NCI-H1694 (cell line): ENCODE results near the gene PHACTR4.
"Not testable (repeated sequence)": the region's sequence is repeated elsewhere in the genome, so short reads cannot be mapped to it uniquely, and the experiment has no call there.

Experiments
- DNase-seq: peaks from one replicate; lab custom pipeline; 2025; lab: John Stamatoyannopoulos, UW

PHACTR4 gene

DNA sequence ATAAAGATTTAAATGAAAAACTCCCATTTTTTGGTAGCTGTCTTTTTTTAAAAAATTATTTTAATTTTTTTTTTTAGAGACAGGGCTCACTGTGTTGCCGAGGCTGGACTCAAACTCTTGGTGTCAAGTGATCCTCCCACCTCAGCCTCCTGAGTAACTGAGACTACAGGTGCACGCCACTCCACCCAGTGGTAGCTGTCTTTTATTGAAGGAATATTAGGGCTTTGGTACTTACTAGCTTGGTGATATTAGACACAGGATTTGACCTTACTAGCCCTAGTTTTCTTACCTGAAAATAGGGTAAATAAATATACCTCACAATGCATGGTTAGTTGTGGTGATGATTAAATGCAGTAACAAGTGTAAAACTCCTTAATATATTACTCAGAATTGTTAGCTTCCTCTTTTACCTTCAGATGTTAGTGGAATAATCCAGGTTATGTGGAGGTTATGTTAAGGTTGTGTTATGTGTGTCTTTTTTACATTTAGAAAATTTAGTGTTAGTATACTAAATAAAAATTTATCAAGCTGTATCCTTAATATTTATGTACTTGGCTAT lies 66.8 kb downstream of the PHACTR4 start:
- DNase-seq: no peak

DNA sequence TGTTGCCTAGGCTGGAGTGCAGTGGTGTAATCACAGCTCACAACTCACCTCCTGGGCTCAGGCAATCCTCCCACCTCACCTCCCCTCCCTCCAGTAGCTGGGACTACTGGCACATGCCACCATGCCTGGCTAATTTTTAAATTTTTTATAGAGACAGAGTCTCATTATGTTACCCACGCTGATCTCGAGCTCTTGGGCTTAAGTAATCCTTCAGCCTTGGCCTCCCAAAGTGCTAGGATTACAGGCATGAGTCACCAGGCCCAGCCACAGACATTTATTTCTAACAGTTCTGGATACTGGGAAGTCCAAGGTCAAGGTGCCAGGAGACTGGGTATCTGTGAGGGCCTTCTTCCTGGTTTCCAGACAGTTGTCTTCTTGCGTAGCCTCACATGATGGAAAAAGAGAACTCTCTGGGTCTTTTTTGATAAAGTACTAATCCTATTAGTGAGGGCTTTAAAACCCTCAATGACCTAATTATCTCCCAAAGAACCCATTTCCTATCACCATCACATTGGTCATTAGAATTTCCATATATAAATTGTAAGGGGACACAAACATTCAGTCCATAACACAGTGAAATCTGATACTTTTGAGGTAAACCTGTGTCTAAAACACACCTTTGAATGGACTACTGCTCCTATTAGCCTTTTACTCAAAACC lies 67.9 kb downstream of the PHACTR4 start:
- no peak for DNase-seq

DNA sequence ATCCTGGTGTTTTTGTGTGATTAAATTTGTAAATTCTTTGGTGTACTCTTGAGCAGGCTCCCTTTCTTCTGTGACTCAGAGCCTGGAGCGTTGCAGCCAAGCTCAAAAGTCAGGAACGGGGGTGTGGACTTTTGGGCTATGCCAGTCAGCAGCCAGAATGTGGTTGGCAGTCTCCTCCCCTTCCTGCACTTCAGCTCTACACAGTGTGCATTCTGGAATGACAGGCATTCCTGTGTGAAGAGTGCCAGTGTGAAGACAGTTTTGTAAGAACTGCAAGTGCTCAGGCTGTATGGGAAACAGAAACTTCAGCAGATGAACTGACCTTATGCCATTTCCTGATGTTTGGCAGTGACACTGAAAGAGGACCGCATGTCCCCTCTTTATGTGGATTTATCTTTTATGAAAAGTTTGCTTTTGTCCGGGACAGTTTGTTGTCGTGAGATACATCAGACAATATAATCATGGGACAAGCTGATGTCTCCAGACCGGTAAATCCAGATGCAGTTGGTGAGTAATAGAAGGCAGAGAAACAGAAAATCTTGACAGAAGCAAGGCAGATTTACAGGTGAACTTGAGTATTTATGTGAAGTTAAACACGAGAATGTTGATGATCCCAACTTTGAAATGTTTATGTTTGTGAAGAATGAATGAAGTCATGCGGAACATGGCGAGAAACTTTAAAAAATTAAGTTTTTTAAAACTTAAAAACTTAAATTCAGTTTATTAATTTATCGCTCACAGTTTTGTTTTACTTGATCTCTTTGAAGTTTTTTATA lies 68.6 kb downstream of the PHACTR4 start:
- no peak for DNase-seq

- DNase-seq: no peak
Observed at GRCh38 chr1:28439320-28439719, 69.8 kb downstream of the PHACTR4 start.

GRCh38 chr1:28441674-28442073 lies 72.1 kb downstream of the PHACTR4 start:
- DNase-seq: no peak

DNA sequence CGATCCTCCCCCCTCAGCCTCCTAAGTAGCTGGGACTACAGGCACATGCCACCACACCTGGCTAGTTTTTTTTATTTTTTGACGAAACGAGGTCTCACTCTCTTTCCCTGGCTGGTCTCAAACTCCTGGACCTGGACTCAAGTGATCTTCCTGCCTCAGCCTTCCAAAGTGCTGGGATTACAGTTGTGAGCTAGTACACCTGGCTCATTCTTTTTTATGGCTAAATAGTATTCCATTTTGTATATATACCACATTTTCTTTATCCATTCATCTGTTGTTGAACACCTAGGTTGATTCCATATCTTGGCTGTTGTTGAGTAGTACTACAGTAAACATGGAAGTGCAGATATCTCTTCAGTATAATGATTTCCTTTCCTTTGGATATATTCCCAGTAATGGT lies 74.0 kb downstream of the PHACTR4 start:
- no peak for DNase-seq

DNA sequence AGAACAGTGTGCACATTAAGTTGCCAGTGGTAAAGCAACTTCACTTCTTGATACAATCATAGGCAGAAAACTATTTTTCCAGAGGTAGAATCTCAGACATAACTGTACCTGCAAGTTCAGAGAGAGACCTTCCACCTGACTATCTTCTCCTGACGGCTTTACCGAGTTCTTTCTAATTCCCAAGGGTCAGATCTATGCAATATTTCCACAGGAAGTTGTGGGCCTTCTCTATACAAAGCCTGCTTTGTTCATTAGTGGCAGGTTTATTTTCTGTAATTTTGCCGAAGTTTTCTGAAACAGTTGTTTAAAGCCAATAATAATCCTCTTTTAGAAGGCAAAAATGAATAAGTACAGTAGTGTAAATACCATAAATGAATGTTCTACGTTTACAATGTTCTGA lies 78.1 kb downstream of the PHACTR4 start:
- no peak for DNase-seq

DNA sequence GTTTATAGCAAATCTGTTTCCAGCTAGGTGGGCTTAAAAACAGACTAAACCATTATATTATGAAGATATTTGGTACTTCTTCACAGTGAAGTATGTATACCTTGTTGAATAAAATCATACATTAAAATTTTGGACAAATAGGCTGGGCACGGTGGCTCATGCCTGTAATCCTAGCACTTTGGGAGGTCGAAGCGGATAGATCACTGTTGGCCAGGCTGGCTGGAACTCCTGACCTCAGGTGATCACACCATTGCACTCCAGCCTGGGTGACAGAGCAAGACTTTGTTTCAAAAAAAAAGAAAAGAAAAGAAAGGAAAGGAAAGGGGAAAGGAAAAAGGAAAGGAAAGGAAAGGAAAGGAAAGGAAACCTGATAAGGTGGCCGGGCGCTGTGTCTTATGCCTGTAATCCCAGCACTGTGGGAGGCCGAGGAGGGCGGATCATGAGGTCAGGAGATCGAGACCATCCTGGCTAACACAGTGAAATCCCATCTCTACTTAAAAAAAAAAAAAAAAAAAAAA lies 78.6 kb downstream of the PHACTR4 start:
- not testable (repeated sequence) for DNase-seq

DNA sequence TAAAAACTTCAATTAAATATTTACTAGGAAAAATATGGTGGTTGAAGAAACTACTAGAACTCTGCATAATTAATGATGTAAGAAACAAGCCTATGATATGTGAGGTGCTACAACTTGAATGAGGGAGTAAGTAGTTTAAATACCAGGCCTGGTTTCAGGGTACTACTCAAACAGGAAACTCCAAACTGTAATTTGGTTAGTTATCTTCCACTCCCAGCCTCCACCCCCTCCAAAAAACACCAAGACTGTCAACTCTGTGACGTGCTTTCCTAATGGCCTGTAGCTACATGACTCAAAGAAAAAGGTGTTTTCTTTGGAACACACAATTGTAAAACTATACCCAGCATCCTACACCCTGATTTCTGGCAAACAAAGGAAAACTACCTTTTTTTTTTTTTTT lies 80.4 kb downstream of the PHACTR4 start:
- no peak for DNase-seq

DNA sequence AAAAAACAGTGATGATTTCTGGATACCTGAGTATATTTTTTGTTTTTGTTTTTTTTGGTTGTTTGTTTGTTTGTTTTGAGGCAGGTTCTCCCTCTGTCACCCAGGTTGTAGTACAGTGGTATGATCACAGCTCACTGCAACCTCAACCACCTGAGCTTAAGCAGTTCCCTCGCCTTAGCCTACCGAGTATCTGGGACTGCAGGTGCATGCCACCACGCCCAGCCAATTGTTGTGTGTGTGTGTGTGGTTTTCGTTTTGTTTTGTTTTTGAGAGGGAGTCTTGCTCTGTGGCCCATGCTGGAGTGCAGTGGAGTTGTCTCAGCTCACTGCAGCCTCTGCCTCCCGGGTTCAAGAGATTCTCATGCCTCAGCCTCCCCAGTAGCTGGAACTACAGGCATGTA lies 81.0 kb downstream of the PHACTR4 start:
- no peak for DNase-seq

- DNase-seq: no peak
Observed at GRCh38 chr1:28451011-28451410, 81.5 kb downstream of the PHACTR4 start.

DNA sequence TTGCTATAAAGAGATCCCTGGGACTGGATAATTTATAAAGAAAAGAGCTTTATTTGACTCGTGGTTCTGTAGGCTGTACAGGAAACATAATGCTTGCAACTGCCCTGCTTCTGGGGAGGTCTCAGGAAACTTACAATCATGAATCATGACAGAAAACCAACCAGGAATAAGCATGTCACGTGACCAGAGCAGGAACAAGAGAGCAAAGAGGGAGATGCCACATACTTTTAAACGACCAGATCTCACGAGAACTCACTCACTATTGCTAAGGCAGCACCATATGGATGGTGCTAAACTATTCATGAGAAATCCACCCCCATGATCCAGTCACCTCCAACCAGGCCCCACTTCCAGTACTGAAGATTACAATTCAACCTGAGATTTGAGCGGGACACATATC lies 86.5 kb downstream of the PHACTR4 start:
- DNase-seq: no peak

GRCh38 chr1:28457678-28458077 lies 88.1 kb downstream of the PHACTR4 start:
- DNase-seq: no peak

DNA sequence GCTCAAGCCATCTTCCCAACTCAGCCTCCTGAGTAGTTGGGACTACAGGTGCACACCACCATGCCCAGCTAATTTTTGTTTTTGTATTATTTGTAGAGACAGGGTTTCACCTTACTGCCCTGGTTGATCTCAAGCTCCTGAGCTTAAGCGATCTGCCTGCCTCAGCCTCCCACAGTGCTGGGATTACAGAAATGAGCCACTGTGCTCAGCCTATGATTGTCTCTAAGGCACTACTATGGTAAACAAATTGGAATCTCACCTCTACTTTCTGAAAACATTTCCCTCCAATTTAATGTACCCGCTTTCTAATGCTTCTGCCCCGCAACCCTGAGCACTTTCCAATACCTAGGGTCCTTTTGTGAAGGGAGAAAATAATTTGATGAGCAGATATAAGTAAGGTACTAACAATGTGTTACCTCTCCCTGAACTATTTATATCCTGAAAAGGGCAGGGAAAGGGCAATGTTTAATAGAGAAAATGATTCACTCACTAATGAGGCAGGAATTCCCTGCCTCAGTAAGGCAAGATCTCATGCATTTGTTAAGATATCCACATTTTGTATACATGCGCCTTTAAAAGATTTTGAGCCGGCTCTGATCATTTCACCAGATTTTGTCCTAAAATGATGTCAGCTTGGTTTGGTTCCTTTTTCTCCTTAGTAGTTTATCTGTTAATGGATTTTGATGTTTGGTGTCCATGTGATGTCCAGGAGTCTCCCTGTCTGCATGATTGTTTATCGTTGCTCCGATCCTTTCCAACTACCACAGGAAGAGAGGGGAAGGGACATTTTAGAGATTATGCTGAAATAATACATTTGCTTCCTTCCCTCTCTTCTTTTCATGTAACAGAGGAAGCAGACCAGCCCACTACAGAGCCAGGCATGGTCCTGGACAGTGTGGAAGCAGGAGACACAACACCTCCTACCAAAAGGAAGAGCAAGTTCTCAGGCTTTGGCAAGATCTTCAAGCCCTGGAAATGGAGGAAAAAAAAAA lies 89.0 kb downstream of the PHACTR4 start:
- no peak for DNase-seq

- DNase-seq: no peak
Observed at GRCh38 chr1:28466226-28466778, 96.8 kb downstream of the PHACTR4 start.

- DNase-seq: no peak
Observed at GRCh38 chr1:28470146-28470545, 100.6 kb downstream of the PHACTR4 start.

DNA sequence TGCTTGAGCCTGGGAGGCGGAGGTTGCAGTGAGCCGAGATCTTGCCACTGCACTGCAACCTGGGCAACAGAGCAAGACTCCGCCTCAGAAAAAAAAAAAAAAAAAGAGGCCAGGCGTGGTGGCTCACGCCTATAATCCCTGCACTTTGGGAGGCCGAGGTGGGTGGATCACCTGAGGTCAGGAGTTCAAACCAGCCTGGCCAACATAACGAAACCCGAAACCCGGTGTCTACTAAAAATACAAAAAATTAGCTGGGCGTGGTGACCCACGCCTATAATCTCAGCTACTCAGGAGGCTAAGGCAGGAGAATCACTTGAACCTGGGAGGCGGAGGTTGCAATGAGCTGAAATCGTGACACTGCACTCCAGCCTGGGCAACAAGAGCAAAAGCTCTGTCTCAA lies 110.0 kb downstream of the PHACTR4 start:
- DNase-seq: not testable (repeated sequence)

GRCh38 chr1:28480308-28480707 lies 110.8 kb downstream of the PHACTR4 start:
- no peak for DNase-seq

DNA sequence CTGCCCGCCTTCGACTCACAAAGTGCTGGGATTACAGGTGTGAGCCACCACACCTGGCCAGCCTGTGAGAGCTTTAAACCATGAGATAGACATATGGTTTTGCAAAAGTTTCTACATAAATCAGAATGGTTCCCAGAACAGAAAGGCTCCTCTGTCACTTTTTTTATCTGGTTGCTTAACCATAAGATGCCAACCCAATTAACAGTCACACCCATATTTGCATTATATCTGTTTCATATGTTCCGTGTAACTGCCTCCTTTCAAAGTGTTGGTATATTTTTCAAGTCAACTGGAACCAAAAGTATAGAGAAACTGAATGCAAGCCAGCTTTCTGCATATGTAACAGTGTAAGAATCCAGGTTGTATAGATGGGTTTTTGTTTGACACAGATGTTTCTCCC lies 112.6 kb downstream of the PHACTR4 start:
- DNase-seq: no peak

- no peak for DNase-seq
Observed at GRCh38 chr1:28482702-28483101, 113.2 kb downstream of the PHACTR4 start.

GRCh38 chr1:28494737-28495136 lies 125.2 kb downstream of the PHACTR4 start:
- DNase-seq: no peak

- DNase-seq: no peak
Observed at GRCh38 chr1:28499553-28499952, 130.0 kb downstream of the PHACTR4 start.
